Measurements from ENCODE around the gene MAML3.

DNA sequence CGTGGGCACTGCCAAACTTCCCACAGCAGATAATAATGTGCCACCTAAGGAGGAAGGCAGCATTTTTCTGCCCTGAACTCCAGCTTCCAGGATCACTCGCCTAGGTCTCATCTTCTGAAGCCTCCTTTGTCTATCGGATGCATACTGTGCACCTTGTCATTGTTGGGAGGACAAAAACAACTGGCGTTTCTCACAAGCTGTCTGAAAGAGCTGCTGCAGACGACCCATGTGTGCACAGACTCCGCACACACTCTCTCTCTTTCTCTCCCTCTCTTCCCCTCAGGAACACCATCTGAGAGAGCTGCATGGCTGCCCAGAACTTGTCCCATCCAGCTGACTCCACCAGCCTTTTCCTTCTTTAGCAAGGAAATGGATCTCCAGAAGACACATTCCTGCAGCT, 83.0 kb downstream of the MAML3 start:
- TF ChIP-seq, protein P1, sequence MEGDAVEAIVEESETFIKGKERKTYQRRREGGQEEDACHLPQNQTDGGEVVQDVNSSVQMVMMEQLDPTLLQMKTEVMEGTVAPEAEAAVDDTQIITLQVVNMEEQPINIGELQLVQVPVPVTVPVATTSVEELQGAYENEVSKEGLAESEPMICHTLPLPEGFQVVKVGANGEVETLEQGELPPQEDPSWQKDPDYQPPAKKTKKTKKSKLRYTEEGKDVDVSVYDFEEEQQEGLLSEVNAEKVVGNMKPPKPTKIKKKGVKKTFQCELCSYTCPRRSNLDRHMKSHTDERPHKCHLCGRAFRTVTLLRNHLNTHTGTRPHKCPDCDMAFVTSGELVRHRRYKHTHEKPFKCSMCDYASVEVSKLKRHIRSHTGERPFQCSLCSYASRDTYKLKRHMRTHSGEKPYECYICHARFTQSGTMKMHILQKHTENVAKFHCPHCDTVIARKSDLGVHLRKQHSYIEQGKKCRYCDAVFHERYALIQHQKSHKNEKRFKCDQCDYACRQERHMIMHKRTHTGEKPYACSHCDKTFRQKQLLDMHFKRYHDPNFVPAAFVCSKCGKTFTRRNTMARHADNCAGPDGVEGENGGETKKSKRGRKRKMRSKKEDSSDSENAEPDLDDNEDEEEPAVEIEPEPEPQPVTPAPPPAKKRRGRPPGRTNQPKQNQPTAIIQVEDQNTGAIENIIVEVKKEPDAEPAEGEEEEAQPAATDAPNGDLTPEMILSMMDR (IDR thresholded peaks at IDR 0.05): no peak
- TF ChIP-seq POLR2AphosphoS5 (IDR thresholded peaks at IDR 0.05): no peak
- TF ChIP-seq POLR2A (IDR thresholded peaks at IDR 0.05): no peak
- no peak for TF ChIP-seq EP300 (IDR thresholded peaks at IDR 0.05)

Data from upper lobe of left lung (tissue), 4 donors.